Measurements from ENCODE around the gene LANCL3. TPM values are rescaled to one million over a fixed set of nuclear protein-coding genes. Genes with fewer than 3 reads are reported as not detected.
"Not testable (repeated sequence)": the region's sequence is repeated elsewhere in the genome, so short reads cannot be mapped to it uniquely, and the experiment has no call there.

The LANCL3 gene
- total RNA-seq, 1 experiment from 2014 or later = not detected

GRCh38 chrX:37578045-37578444, 6.6 kb downstream of the LANCL3 start:
- Mint-ChIP-seq H3K27ac (ENCODE audit: unreplicated experiment) (no peak overlapping the region), H3K4me3 (ENCODE audit: unreplicated experiment) (no peak overlapping the region), H3K27me3 (ENCODE audit: insufficient read depth, unreplicated experiment) (no peaks in the 10 kb centered on the region), H3K4me1 (ENCODE audit: low read depth, unreplicated experiment) (no peaks in the 10 kb centered on the region), H3K36me3 (ENCODE audit: insufficient read depth, unreplicated experiment) (no peaks in the 10 kb centered on the region), H3K9me3 (ENCODE audit: unreplicated experiment) (no peaks in the 10 kb centered on the region)
- intact Hi-C loops (cut with micrococcal nuclease; ENCODE audit: unreplicated experiment) = loop anchor here (10.0 kb wide), 1 partner anchor 167 kb away; no protein-coding TSS in a partner anchor
- no peaks in the 10 kb centered on the region for H3K9me3 ChIP-seq
- H3K27me3 ChIP-seq (replicated peaks; ENCODE audit: control insufficient read depth, insufficient read depth, low read length) = no peaks in the 10 kb centered on the region
- DNase-seq = no peak
- H3K36me3 ChIP-seq (ENCODE audit: control insufficient read depth, insufficient read depth, low read length) = no peaks in the 10 kb centered on the region
- ChIA-PET POLR2A (no interaction called here), CTCF (no interaction called here)
- no peak overlapping the region for H3K4me3 ChIP-seq (ENCODE audit: low read depth, low read length)
- no peaks in the 10 kb centered on the region for H3K4me1 ChIP-seq
- TF ChIP-seq, protein P1, sequence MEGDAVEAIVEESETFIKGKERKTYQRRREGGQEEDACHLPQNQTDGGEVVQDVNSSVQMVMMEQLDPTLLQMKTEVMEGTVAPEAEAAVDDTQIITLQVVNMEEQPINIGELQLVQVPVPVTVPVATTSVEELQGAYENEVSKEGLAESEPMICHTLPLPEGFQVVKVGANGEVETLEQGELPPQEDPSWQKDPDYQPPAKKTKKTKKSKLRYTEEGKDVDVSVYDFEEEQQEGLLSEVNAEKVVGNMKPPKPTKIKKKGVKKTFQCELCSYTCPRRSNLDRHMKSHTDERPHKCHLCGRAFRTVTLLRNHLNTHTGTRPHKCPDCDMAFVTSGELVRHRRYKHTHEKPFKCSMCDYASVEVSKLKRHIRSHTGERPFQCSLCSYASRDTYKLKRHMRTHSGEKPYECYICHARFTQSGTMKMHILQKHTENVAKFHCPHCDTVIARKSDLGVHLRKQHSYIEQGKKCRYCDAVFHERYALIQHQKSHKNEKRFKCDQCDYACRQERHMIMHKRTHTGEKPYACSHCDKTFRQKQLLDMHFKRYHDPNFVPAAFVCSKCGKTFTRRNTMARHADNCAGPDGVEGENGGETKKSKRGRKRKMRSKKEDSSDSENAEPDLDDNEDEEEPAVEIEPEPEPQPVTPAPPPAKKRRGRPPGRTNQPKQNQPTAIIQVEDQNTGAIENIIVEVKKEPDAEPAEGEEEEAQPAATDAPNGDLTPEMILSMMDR (IDR thresholded peaks at IDR 0.05; ENCODE audit: insufficient read depth in 1 of 2, low read depth in 1 of 2, low read length in 1 of 2, severe bottlenecking in 1 of 2, unreplicated experiment in 1 of 2) = no peak
- no TSS peak for BruUV-seq (replicated peaks)

GRCh38 chrX:37580080-37580479, 8.6 kb downstream of the LANCL3 start:
- Histone ChIP-seq H3K36me3 (ENCODE audit: control insufficient read depth, insufficient read depth, low read length) (no peaks in the 10 kb centered on the region), H3K9me3 (no peaks in the 10 kb centered on the region), H3K4me3 (ENCODE audit: low read depth, low read length) (no peak overlapping the region), H3K27me3 (replicated peaks; ENCODE audit: control insufficient read depth, insufficient read depth, low read length) (no peaks in the 10 kb centered on the region), H3K4me1 (no peaks in the 10 kb centered on the region)
- ChIA-PET CTCF (no interaction called here), POLR2A (no interaction called here)
- H3K4me3 Mint-ChIP-seq (ENCODE audit: unreplicated experiment) = no peak overlapping the region
- no peak overlapping the region for H3K27ac Mint-ChIP-seq (ENCODE audit: unreplicated experiment)
- no peaks in the 10 kb centered on the region for H3K9me3 Mint-ChIP-seq (ENCODE audit: unreplicated experiment)
- H3K36me3 Mint-ChIP-seq (ENCODE audit: insufficient read depth, unreplicated experiment) = no peaks in the 10 kb centered on the region
- H3K4me1 Mint-ChIP-seq (ENCODE audit: low read depth, unreplicated experiment) = no peaks in the 10 kb centered on the region
- TF ChIP-seq, protein P1 (IDR thresholded peaks at IDR 0.05; ENCODE audit: insufficient read depth in 1 of 2, low read depth in 1 of 2, low read length in 1 of 2, severe bottlenecking in 1 of 2, unreplicated experiment in 1 of 2) = no peak
- H3K27me3 Mint-ChIP-seq (ENCODE audit: insufficient read depth, unreplicated experiment) = peaks cover 5% of the 10 kb centered on the region
- no TSS peak for BruUV-seq (replicated peaks)
- intact Hi-C loops (cut with micrococcal nuclease; ENCODE audit: unreplicated experiment) = no loop called here
- no peak for DNase-seq

DNA sequence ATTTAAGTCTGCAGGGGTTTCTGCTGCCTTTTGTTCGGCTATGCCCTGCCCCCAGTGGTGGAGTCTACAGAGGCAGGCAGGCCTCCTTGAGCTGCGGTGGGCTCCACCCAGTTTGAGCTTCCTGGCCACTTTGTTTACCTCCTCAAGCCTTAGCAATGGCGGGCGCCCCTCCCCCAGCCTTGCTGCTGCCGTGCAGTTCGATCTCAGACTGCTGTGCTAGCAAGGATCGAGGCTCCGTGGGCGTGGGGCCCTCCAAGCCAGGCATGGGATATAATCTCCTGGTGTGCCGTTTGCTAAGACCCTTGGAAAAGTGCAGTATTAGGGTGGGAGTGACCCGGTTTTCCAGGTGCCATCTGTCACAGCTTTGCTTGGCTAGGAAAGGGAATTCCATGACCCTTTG, 15.9 kb downstream of the LANCL3 start:
- H3K9me3 ChIP-seq; H3K4me1 ChIP-seq; BruUV-seq (replicated peaks); H3K4me1 Mint-ChIP-seq (ENCODE audit: low read depth, unreplicated experiment); DNase-seq; H3K9me3 Mint-ChIP-seq (ENCODE audit: unreplicated experiment); H3K36me3 Mint-ChIP-seq (ENCODE audit: insufficient read depth, unreplicated experiment); H3K27ac Mint-ChIP-seq (ENCODE audit: unreplicated experiment); CTCF ChIA-PET; H3K4me3 Mint-ChIP-seq (ENCODE audit: unreplicated experiment); H3K36me3 ChIP-seq (ENCODE audit: control insufficient read depth, insufficient read depth, low read length); POLR2A ChIA-PET; H3K4me3 ChIP-seq (ENCODE audit: low read depth, low read length); intact Hi-C loops (cut with micrococcal nuclease; ENCODE audit: unreplicated experiment); H3K27me3 ChIP-seq (replicated peaks; ENCODE audit: control insufficient read depth, insufficient read depth, low read length): not testable (repeated sequence)
- peaks cover 10% of the 10 kb centered on the region for H3K27me3 Mint-ChIP-seq (ENCODE audit: insufficient read depth, unreplicated experiment)

- no peaks in the 10 kb centered on the region for H3K27me3 ChIP-seq (replicated peaks; ENCODE audit: control insufficient read depth, insufficient read depth, low read length)
- H3K4me3 ChIP-seq (ENCODE audit: low read depth, low read length) = no peak overlapping the region
- no peak overlapping the region for H3K4me3 Mint-ChIP-seq (ENCODE audit: unreplicated experiment)
- H3K36me3 Mint-ChIP-seq (ENCODE audit: insufficient read depth, unreplicated experiment) = no peaks in the 10 kb centered on the region
- no TSS peak for BruUV-seq (replicated peaks)
- no peak overlapping the region for H3K27ac Mint-ChIP-seq (ENCODE audit: unreplicated experiment)
- CTCF ChIA-PET = no interaction called here
- TF ChIP-seq, protein P1 (IDR thresholded peaks at IDR 0.05; ENCODE audit: insufficient read depth in 1 of 2, low read depth in 1 of 2, low read length in 1 of 2, severe bottlenecking in 1 of 2, unreplicated experiment in 1 of 2) = no peak
- no peak for DNase-seq
- H3K9me3 Mint-ChIP-seq (ENCODE audit: unreplicated experiment) = no peaks in the 10 kb centered on the region
- no peaks in the 10 kb centered on the region for H3K9me3 ChIP-seq
- peaks cover 4% of the 10 kb centered on the region for H3K4me1 Mint-ChIP-seq (ENCODE audit: low read depth, unreplicated experiment)
- H3K27me3 Mint-ChIP-seq (ENCODE audit: insufficient read depth, unreplicated experiment) = peaks cover 5% of the 10 kb centered on the region
- H3K36me3 ChIP-seq (ENCODE audit: control insufficient read depth, insufficient read depth, low read length) = no peaks in the 10 kb centered on the region
- intact Hi-C loops (cut with micrococcal nuclease; ENCODE audit: unreplicated experiment) = no loop called here
- no peaks in the 10 kb centered on the region for H3K4me1 ChIP-seq
- POLR2A ChIA-PET = no interaction called here
These were observed 18.6 kb downstream of the LANCL3 start for GRCh38 chrX:37590047-37590446.

Data from Caco-2 (cell line).